ENCODE results near the gene SURF4. TPM values are rescaled to one million over a fixed set of nuclear protein-coding genes. Genes with fewer than 3 reads are reported as not detected.

The SURF4 gene
- total and polyA plus RNA-seq, 2 of the 13 experiments (the other 11 are each of a cell fraction or from before 2014, with no cell fraction given) = 220 to 265 TPM

- TF ChIP-seq ZBTB34 (CRISPR knock-in tag; IDR thresholded peaks at IDR 0.05) (no peak), HIVEP1 (CRISPR knock-in tag; IDR thresholded peaks at IDR 0.05) (no peak), ETV6 (CRISPR knock-in tag; conservative IDR thresholded peaks at IDR 0.05) (no peak), ZNF513 (CRISPR knock-in tag; conservative IDR thresholded peaks at IDR 0.05) (no peak), PHF5A (CRISPR knock-in tag; IDR thresholded peaks at IDR 0.05; ENCODE audit: low read depth, unreplicated experiment) (no peak), IKZF5 (CRISPR knock-in tag; IDR thresholded peaks at IDR 0.05) (no peak), ZNF883 (CRISPR knock-in tag; IDR thresholded peaks at IDR 0.05; ENCODE audit: not compliant biosample characterization) (no peak), JUN (CRISPR knock-in tag; IDR thresholded peaks at IDR 0.05) (no peak), ZFP36L1 (CRISPR knock-in tag; IDR thresholded peaks at IDR 0.05) (no peak), ETV5 (CRISPR knock-in tag; IDR thresholded peaks at IDR 0.05; ENCODE audit: borderline replicate concordance) (no peak; the same call in 1 of the 2 replicates), JDP2 (CRISPR knock-in tag; IDR thresholded peaks at IDR 0.05; ENCODE audit: borderline replicate concordance) (no peak), KMT2B (CRISPR knock-in tag; IDR thresholded peaks at IDR 0.05) (no peak), ZNF160 (CRISPR knock-in tag; IDR thresholded peaks at IDR 0.05) (no peak), MTF1 (CRISPR knock-in tag; IDR thresholded peaks at IDR 0.05) (no peak), CREB1 (IDR thresholded peaks at IDR 0.05) (no peak), CREB1 (CRISPR knock-in tag; IDR thresholded peaks at IDR 0.05) (no peak), ZNF772 (CRISPR knock-in tag; IDR thresholded peaks at IDR 0.05) (no peak), ZNF605 (CRISPR knock-in tag; IDR thresholded peaks at IDR 0.05) (no peak), ZNF629 (CRISPR knock-in tag; conservative IDR thresholded peaks at IDR 0.05) (no peak), ZNF484 (CRISPR knock-in tag; IDR thresholded peaks at IDR 0.05; ENCODE audit: borderline replicate concordance, low read depth) (no peak)
- TF ChIP-seq, protein P1, sequence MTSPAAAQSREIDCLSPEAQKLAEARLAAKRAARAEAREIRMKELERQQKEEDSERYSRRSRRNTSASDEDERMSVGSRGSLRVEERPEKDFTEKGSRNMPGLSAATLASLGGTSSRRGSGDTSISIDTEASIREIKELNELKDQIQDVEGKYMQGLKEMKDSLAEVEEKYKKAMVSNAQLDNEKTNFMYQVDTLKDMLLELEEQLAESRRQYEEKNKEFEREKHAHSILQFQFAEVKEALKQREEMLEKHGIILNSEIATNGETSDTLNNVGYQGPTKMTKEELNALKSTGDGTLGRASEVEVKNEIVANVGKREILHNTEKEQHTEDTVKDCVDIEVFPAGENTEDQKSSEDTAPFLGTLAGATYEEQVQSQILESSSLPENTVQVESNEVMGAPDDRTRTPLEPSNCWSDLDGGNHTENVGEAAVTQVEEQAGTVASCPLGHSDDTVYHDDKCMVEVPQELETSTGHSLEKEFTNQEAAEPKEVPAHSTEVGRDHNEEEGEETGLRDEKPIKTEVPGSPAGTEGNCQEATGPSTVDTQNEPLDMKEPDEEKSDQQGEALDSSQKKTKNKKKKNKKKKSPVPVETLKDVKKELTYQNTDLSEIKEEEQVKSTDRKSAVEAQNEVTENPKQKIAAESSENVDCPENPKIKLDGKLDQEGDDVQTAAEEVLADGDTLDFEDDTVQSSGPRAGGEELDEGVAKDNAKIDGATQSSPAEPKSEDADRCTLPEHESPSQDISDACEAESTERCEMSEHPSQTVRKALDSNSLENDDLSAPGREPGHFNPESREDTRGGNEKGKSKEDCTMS (CRISPR knock-in tag; conservative IDR thresholded peaks at IDR 0.05) = no peak
- TF ChIP-seq, protein P2, sequence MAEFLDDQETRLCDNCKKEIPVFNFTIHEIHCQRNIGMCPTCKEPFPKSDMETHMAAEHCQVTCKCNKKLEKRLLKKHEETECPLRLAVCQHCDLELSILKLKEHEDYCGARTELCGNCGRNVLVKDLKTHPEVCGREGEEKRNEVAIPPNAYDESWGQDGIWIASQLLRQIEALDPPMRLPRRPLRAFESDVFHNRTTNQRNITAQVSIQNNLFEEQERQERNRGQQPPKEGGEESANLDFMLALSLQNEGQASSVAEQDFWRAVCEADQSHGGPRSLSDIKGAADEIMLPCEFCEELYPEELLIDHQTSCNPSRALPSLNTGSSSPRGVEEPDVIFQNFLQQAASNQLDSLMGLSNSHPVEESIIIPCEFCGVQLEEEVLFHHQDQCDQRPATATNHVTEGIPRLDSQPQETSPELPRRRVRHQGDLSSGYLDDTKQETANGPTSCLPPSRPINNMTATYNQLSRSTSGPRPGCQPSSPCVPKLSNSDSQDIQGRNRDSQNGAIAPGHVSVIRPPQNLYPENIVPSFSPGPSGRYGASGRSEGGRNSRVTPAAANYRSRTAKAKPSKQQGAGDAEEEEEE (CRISPR knock-in tag; IDR thresholded peaks at IDR 0.05; ENCODE audit: borderline replicate concordance) = no peak
- TF ChIP-seq, protein P3, sequence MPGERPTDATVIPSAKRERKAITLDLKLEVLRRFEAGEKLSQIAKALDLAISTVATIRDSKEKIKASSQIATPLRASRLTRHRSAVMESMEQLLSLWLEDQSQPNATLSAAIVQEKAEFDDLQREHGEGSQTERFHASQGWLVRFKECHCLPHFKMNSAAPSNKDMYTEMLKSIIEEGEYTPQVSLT (CRISPR knock-in tag; IDR thresholded peaks at IDR 0.05; ENCODE audit: borderline replicate concordance, low read depth) = no peak
Observed at GRCh38 chr9:133377721-133378216, 1.9 kb upstream of the SURF4 start (continued).
